HCT116 (cell line): ENCODE data around the gene HYOU1. TPM values are rescaled to one million over a fixed set of nuclear protein-coding genes. Genes with fewer than 3 reads are reported as not detected.

Experiments
- ATAC-seq: fragments of 200-7000 bp; cut with Tn5 transposase; 2 replicates; pipeline ENCODE4 v1.9.1; 2020; ENCODE audit warnings: mild to moderate bottlenecking, moderate library complexity
- BruUV-seq: library from RNA; stranded (reverse); fragments of 400-500 nt; replicated peaks from 2 replicates; lab custom pipeline; 2021; lab: Mats Ljungman, UMichigan
- CTCF ChIA-PET: fragments of 300-600 bp; sonication (Branson Sonifier 250); formaldehyde crosslinking; loops from one replicate; lab custom pipeline; 2021; ENCODE audit warnings: antibody characterized with exemption; lab: Charles Lee
- POLR2A ChIA-PET: fragments of 300-600, 350-600 bp; sonication (Branson Sonifier 250); formaldehyde crosslinking; loops from one replicate; lab custom pipeline; 2021; ENCODE audit warnings: antibody characterized with exemption; lab: Charles Lee
- RAD21 ChIA-PET, 2 experiments: fragments of 300-600 bp; sonication (Branson Sonifier 250); formaldehyde crosslinking; loops; one replicate each; lab custom pipeline; 2023; ENCODE audit warnings: low total read pairs in 2 of 2; ENCODE audit not compliant: uncharacterized antibody in 2 of 2, unreplicated experiment in 2 of 2, low non-redundant PET in 1 of 2; lab: Charles Lee
- DNase-seq: peaks from one replicate; pipeline ENCODE4 v3.0.0-alpha.2; 2010; ENCODE audit warnings: low read depth, low spot score
- H2AFZ ChIP-seq: fragments of 200-600 bp; shearing (Covaris generic), sonication (generic); 2 replicates; pipeline ENCODE4 v1.6.1; 2017; ENCODE audit warnings: low read depth, mixed run types, mixed read lengths, antibody characterized with exemption, low read length; ENCODE audit not compliant: poor library complexity, severe bottlenecking
- H3K27ac ChIP-seq: 2 replicates; pipeline ENCODE4 v1.5.1; 2012; ENCODE audit warnings: low read depth, low read length
- H3K27me3 ChIP-seq: fragments of 200-600 bp; sonication (generic); 2 replicates; pipeline ENCODE4 v1.6.1; 2016; ENCODE audit warnings: mixed run types, low read length, mixed read lengths; ENCODE audit not compliant: insufficient read depth
- H3K36me3 ChIP-seq, 2 experiments: fragments of 200-500 bp in 1 of 2; fragments of 200-600 bp in 1 of 2; sonication (Bioruptor generic) in 1 of 2; sonication (generic) in 1 of 2; 2 replicates each; pipeline versions ENCODE4 v1.5.1 to v1.6.1; 2014 to 2016; ENCODE audit warnings: low read length in 2 of 2, inconsistent platforms in 1 of 2, mixed read lengths in 1 of 2, mixed run types in 1 of 2; ENCODE audit not compliant: insufficient read depth in 2 of 2, control insufficient read depth in 1 of 2
- H3K4me1 ChIP-seq, 2 experiments: fragments of 200-600 bp in 1 of 2; sonication (generic) in 1 of 2; 2 replicates each; pipeline versions ENCODE4 v1.5.1 to v1.6.1; 2012 to 2017; ENCODE audit warnings: low read length in 2 of 2, inconsistent platforms in 1 of 2, mild to moderate bottlenecking in 1 of 2, mixed read lengths in 1 of 2, mixed run types in 1 of 2, moderate library complexity in 1 of 2; ENCODE audit not compliant: insufficient read depth in 2 of 2, control insufficient read depth in 1 of 2
- H3K4me2 ChIP-seq: fragments of 200-600 bp; sonication (generic); 2 replicates; pipeline ENCODE4 v1.6.1; 2017; ENCODE audit warnings: mixed run types, low read length, mixed read lengths
- H3K4me3 ChIP-seq, 2 experiments: fragments of 200-600 bp in 1 of 2; sonication (generic) in 1 of 2; replicated peaks in 1 of 2; 2 replicates each; pipeline ENCODE4 v1.5.1; 2011 to 2016; ENCODE audit warnings: low read length in 2 of 2, control low read depth in 1 of 2, low read depth in 1 of 2, mild to moderate bottlenecking in 1 of 2, mixed read lengths in 1 of 2, mixed run types in 1 of 2
- H3K79me2 ChIP-seq: fragments of 200-600 bp; sonication (generic); 2 replicates; pipeline ENCODE4 v1.6.1; 2017; ENCODE audit warnings: mild to moderate bottlenecking, mixed run types, low read length, moderate library complexity, mixed read lengths; ENCODE audit not compliant: insufficient read depth
- H3K9ac ChIP-seq: fragments of 200-600 bp; sonication (generic); 2 replicates; pipeline ENCODE4 v1.6.1; 2016; ENCODE audit warnings: low read length, mixed read lengths
- H3K9me2 ChIP-seq: fragments of 200-600 bp; sonication (generic), shearing (Covaris generic); 2 replicates; pipeline ENCODE4 v1.6.1; 2017; ENCODE audit warnings: mixed run types, mild to moderate bottlenecking, moderate library complexity; ENCODE audit not compliant: insufficient read depth
- H3K9me3 ChIP-seq, 2 experiments: fragments of 200-500 bp in 1 of 2; fragments of 200-600 bp in 1 of 2; sonication (Bioruptor generic) in 1 of 2; sonication (generic) in 1 of 2; 2 replicates each; pipeline ENCODE4 v1.6.1; 2014 to 2017; ENCODE audit warnings: low read length in 2 of 2, mixed read lengths in 2 of 2, inconsistent platforms in 1 of 2, low read depth in 1 of 2, mild to moderate bottlenecking in 1 of 2, mixed run types in 1 of 2, moderate library complexity in 1 of 2; ENCODE audit not compliant: control insufficient read depth in 1 of 2, insufficient read depth in 1 of 2
- H4K20me1 ChIP-seq: fragments of 200-600 bp; sonication (generic), shearing (Covaris generic); 2 replicates; pipeline ENCODE4 v1.6.1; 2017; ENCODE audit warnings: mixed run types, mild to moderate bottlenecking, moderate library complexity; ENCODE audit not compliant: insufficient read depth
- CBX3 ChIP-seq: IDR thresholded peaks from 2 replicates; pipeline ENCODE4 v1.6.1; 2012; ENCODE audit warnings: low read depth
- EGR1 ChIP-seq: IDR thresholded peaks from 2 replicates; pipeline ENCODE4 v1.6.1; 2012; ENCODE audit warnings: low read depth
- EZH2phosphoT487 ChIP-seq: fragments of 200-600 bp; IDR thresholded peaks from 2 replicates; pipeline ENCODE4 v1.6.1; 2018; ENCODE audit warnings: antibody characterized with exemption, borderline replicate concordance
- FOSL1 ChIP-seq: IDR thresholded peaks from 2 replicates; pipeline ENCODE4 v1.6.1; 2012; ENCODE audit warnings: low read depth
- POLR2A ChIP-seq: IDR thresholded peaks from 2 replicates; pipeline ENCODE4 v1.7.0; 2011; ENCODE audit warnings: borderline replicate concordance; ENCODE audit not compliant: insufficient read depth, insufficient read length; ENCODE audit errors: extremely low read depth
- POLR2AphosphoS5 ChIP-seq: IDR thresholded peaks from 2 replicates; pipeline ENCODE4 v1.6.1; 2011; ENCODE audit warnings: mild to moderate bottlenecking, low read depth, low read length, moderate library complexity
- SIN3A ChIP-seq: IDR thresholded peaks from 2 replicates; pipeline ENCODE4 v1.6.1; 2012; ENCODE audit warnings: low read depth
- SP1 ChIP-seq: IDR thresholded peaks from 2 replicates; pipeline ENCODE4 v1.6.1; 2012; ENCODE audit warnings: low read depth
- SRF ChIP-seq: IDR thresholded peaks from 2 replicates; pipeline ENCODE4 v1.6.1; 2012; ENCODE audit warnings: low read depth
- YY1 ChIP-seq: IDR thresholded peaks from 2 replicates; pipeline ENCODE4 v1.6.1; 2011; ENCODE audit warnings: low read length, low read depth, moderate library complexity, mild to moderate bottlenecking; ENCODE audit not compliant: insufficient replicate concordance; ENCODE audit errors: extremely low read depth
- ZFX ChIP-seq: fragments of 450-650 bp; IDR thresholded peaks from 2 replicates; pipeline ENCODE4 v1.6.1; 2017
- intact Hi-C: fragments of 100-400 bp; cut with micrococcal nuclease; formaldehyde crosslinking; loops from 2 replicates; pipeline ENCODE4 v1.10.0; 2022
- total RNA-seq: library from RNA; stranded (reverse); gene quantifications from one replicate; pipeline ENCODE4 v1.2.1, GENCODE V29; 2021; ENCODE audit not compliant: unreplicated experiment
- TF ChIP-seq, protein P1 (sequence below): IDR thresholded peaks from 2 replicates; pipeline ENCODE4 v1.6.1; 2012
- TF ChIP-seq, protein P2 (sequence below): IDR thresholded peaks from 2 replicates; pipeline ENCODE4 v1.6.1; 2012

Gene HYOU1
- total RNA-seq, 1 experiment from 2014 or later = 181 TPM

DNA sequence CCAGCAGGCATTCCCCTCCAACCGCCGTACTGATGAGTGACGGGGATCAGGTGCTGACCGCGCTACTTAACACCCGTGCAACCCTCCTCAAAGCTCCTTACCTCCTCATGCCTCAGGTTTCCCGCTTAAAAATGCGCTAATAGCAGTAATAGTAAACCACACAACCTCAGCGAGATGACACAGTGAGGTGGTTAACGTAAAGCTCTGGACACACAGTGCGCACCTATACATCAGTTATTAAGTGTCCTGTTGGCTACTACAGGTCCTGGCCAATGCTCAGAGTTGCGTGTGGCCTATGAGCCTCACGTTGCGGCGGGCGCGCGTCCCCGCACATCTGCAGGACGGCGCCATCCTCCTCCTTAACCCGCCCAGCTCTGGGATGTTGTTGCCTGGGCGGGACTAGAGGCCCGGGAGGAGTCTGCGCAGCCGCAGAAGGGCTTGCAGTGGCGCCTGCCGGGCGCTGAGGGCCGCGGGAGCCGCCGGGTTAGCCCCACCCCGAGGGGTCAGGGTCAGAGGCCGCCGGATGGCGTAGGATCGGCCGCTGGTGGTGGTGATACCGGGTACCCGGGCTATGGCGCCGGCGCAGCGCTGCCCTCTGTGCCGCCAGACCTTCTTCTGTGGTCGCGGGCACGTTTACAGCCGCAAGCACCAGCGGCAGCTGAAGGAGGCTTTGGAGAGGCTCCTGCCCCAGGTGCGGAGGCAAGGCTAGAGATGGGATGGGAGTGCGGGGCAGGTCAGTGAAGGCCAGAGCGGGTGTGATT, 59.2 kb downstream of the HYOU1 start, which contains the start of gene CENATAC:
Gene CENATAC, plus strand, starts transcription at position 512 of the 761 bp plus-strand sequence. Its CDS starts 60 bp downstream, at position 572.
- ChIA-PET CTCF (interaction anchor here (0.6 to 1.0 kb wide), 2 partner anchors 42 to 89 kb away, joined by 3 read pairs; partner anchors contain the start of gene UPK2), POLR2A (no interaction called here), RAD21 (interaction anchor here in 1 of 2 experiments (0.5 kb wide), 1 partner anchor 9 kb away, joined by 3 read pairs; no protein-coding TSS in a partner anchor)
- peak within 1 kb of the TSS; percentile 97 for H3K4me2 ChIP-seq
- ATAC-seq (peak; percentile 90), DNase-seq (peak; percentile 74)
- peak within 1 kb of the TSS; percentile 90 for H3K4me3 ChIP-seq
- H3K9ac ChIP-seq = peak within 1 kb of the TSS; percentile 90
- H3K9me2 ChIP-seq = no peaks in the 10 kb centered on the region
- no peaks in the 10 kb centered on the region for H3K9me3 ChIP-seq
- intact Hi-C loops = no loop called here
- peaks cover 68% of the 10 kb centered on the region for H3K79me2 ChIP-seq
- TF ChIP-seq SP1 = peak; percentile 50
- peak; percentile 77; the same call in 1 of the 2 replicates for TF ChIP-seq CBX3
- TF ChIP-seq SRF = no peak
- peak; percentile 98 for TF ChIP-seq POLR2AphosphoS5
- TF ChIP-seq, protein P1, sequence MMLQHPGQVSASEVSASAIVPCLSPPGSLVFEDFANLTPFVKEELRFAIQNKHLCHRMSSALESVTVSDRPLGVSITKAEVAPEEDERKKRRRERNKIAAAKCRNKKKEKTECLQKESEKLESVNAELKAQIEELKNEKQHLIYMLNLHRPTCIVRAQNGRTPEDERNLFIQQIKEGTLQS = no peak
- TF ChIP-seq EZH2phosphoT487 = no peak
- peak; percentile 95 for TF ChIP-seq SIN3A
- TF ChIP-seq, protein P2, sequence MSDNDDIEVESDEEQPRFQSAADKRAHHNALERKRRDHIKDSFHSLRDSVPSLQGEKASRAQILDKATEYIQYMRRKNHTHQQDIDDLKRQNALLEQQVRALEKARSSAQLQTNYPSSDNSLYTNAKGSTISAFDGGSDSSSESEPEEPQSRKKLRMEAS = peak; percentile 69; the same call in 1 of the 2 replicates
- TF ChIP-seq ZFX = peak; percentile 78
- no peak for TF ChIP-seq FOSL1
- TF ChIP-seq POLR2A = peak; percentile 99
- TF ChIP-seq YY1 = peak; percentile 80
- TF ChIP-seq EGR1 = peak; percentile 51
- H3K27me3 ChIP-seq = no peaks in the 10 kb centered on the region
- H2AFZ ChIP-seq = no peak within 1 kb of the TSS
- peak within 1 kb of the TSS; percentile 96 for H3K27ac ChIP-seq
- no TSS peak for BruUV-seq
- H3K36me3 ChIP-seq = peaks cover 10 to 23% of the 10 kb centered on the region in 2 experiments
- H3K4me1 ChIP-seq = peaks cover 15 to 46% of the 10 kb centered on the region in 2 experiments
- no peaks in the 10 kb centered on the region for H4K20me1 ChIP-seq
